ENCODE data around the gene RIPOR2. TPM values are rescaled to one million over a fixed set of nuclear protein-coding genes. Genes with fewer than 3 reads are reported as not detected.

Gene RIPOR2
- total and polyA plus RNA-seq, 2 experiments from 2014 or later: 9.5 to 22.5 TPM

DNA sequence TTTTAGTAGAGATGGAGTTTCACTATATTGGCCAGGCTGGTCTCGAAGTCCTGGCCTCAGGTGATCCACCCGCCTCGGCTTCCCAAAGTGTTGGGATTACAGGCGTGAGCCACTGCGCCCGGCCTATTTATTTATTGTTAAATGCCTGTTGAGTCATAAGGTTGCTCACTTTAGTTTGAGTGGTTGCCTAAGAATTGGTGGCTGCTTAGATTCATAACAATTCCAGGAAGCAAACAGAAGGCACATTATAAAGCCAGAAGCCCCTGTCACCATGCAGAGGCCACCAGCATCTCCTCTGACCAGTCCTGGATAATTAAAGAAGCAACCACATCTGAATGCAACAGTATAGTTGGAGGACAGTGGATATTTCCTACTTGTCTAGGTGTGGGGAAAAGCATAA is 113.1 kb downstream of the RIPOR2 start (continued):
- TF ChIP-seq, protein P1, sequence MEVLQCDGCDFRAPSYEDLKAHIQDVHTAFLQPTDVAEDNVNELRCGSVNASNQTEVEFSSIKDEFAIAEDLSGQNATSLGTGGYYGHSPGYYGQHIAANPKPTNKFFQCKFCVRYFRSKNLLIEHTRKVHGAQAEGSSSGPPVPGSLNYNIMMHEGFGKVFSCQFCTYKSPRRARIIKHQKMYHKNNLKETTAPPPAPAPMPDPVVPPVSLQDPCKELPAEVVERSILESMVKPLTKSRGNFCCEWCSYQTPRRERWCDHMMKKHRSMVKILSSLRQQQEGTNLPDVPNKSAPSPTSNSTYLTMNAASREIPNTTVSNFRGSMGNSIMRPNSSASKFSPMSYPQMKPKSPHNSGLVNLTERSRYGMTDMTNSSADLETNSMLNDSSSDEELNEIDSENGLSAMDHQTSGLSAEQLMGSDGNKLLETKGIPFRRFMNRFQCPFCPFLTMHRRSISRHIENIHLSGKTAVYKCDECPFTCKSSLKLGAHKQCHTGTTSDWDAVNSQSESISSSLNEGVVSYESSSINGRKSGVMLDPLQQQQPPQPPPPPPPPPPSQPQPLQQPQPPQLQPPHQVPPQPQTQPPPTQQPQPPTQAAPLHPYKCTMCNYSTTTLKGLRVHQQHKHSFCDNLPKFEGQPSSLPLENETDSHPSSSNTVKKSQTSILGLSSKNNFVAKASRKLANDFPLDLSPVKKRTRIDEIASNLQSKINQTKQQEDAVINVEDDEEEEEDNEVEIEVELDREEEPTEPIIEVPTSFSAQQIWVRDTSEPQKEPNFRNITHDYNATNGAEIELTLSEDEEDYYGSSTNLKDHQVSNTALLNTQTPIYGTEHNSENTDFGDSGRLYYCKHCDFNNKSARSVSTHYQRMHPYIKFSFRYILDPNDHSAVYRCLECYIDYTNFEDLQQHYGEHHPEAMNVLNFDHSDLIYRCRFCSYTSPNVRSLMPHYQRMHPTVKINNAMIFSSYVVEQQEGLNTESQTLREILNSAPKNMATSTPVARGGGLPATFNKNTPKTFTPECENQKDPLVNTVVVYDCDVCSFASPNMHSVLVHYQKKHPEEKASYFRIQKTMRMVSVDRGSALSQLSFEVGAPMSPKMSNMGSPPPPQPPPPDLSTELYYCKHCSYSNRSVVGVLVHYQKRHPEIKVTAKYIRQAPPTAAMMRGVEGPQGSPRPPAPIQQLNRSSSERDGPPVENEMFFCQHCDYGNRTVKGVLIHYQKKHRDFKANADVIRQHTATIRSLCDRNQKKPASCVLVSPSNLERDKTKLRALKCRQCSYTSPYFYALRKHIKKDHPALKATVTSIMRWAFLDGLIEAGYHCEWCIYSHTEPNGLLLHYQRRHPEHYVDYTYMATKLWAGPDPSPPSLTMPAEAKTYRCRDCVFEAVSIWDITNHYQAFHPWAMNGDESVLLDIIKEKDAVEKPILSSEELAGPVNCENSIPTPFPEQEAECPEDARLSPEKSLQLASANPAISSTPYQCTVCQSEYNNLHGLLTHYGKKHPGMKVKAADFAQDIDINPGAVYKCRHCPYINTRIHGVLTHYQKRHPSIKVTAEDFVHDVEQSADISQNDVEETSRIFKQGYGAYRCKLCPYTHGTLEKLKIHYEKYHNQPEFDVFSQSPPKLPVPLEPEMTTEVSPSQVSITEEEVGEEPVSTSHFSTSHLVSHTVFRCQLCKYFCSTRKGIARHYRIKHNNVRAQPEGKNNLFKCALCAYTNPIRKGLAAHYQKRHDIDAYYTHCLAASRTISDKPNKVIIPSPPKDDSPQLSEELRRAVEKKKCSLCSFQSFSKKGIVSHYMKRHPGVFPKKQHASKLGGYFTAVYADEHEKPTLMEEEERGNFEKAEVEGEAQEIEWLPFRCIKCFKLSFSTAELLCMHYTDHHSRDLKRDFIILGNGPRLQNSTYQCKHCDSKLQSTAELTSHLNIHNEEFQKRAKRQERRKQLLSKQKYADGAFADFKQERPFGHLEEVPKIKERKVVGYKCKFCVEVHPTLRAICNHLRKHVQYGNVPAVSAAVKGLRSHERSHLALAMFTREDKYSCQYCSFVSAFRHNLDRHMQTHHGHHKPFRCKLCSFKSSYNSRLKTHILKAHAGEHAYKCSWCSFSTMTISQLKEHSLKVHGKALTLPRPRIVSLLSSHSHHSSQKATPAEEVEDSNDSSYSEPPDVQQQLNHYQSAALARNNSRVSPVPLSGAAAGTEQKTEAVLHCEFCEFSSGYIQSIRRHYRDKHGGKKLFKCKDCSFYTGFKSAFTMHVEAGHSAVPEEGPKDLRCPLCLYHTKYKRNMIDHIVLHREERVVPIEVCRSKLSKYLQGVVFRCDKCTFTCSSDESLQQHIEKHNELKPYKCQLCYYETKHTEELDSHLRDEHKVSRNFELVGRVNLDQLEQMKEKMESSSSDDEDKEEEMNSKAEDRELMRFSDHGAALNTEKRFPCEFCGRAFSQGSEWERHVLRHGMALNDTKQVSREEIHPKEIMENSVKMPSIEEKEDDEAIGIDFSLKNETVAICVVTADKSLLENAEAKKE (CRISPR knock-in tag; IDR thresholded peaks at IDR 0.05): no peak

DNA sequence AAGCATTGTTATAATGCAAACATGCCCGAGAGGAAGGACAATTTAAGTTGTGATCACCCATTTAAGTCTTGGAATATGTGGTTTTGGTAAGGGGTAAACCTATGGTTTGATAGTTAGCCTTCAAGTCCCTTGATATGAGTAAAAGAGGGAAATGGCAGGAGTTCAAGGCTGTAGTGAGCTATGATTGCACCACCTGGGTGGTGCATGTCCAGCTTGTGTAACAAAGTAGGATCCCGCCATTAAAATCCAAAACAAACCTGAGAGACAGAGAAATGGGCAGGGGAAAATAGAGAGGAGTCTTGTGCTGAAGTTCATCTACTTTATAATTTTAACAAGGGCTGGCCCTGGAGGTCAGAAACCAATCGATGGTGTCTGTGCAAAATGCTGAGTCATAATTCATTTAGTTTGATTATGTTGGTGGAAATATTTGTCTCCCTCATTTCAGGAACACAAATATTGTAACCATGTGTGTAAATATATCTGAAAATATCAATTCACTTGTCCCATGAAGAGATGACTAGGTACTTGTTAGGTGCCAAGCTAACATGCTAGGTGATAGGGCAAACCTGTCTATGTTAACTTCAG is 113.8 kb downstream of the RIPOR2 start:
- H3K27ac Mint-ChIP-seq: peak overlapping the region; percentile 77
- H3K4me3 ChIP-seq: no peak overlapping the region
- DNase-seq (ENCODE audit: low spot score) (no peak), ATAC-seq (no peak)
- no peaks in the 10 kb centered on the region for H3K9me2 ChIP-seq (ENCODE audit: insufficient read depth)
- peaks cover 3% of the 10 kb centered on the region; the same call in 1 of the 3 replicates for H3K36me3 Mint-ChIP-seq (ENCODE audit: low read depth)
- peaks cover 5% of the 10 kb centered on the region; the same call in 1 of the 2 replicates for H3K36me3 ChIP-seq (ENCODE audit: insufficient read depth)
- no peaks in the 10 kb centered on the region for H3K27me3 ChIP-seq (ENCODE audit: insufficient read depth)
- H3F3A ChIP-seq (replicated peaks; ENCODE audit: low read depth): no peaks in the 10 kb centered on the region
- H3K4me2 ChIP-seq: no peak overlapping the region
- no peaks in the 10 kb centered on the region; the same call in 1 of the 2 replicates for H3K4me1 ChIP-seq (ENCODE audit: insufficient read depth)
- no peaks in the 10 kb centered on the region; the same call in 2 of the 3 replicates for H3K4me1 Mint-ChIP-seq
- no peak overlapping the region for H3K4me3 Mint-ChIP-seq
- H3K9me3 Mint-ChIP-seq: no peaks in the 10 kb centered on the region
- H4K20me1 ChIP-seq (replicated peaks; ENCODE audit: insufficient read depth): no peaks in the 10 kb centered on the region
- no peaks in the 10 kb centered on the region for H3K79me2 ChIP-seq (replicated peaks; ENCODE audit: insufficient read depth)
- H3K27me3 Mint-ChIP-seq (ENCODE audit: insufficient read depth, low read depth, poor library complexity): no peaks in the 10 kb centered on the region
- H3K27ac ChIP-seq (ENCODE audit: low read depth): no peak overlapping the region
- H2AFZ ChIP-seq: peak overlapping the region; percentile 56; the same call in 1 of the 2 replicates
- TF ChIP-seq ZNF331 (CRISPR knock-in tag; IDR thresholded peaks at IDR 0.05; ENCODE audit: low read depth) (no peak), STAT1 (IDR thresholded peaks at IDR 0.05; ENCODE audit: unreplicated experiment) (no peak), CREB1 (CRISPR knock-in tag; IDR thresholded peaks at IDR 0.05; ENCODE audit: low read depth) (no peak), EZH2 (IDR thresholded peaks at IDR 0.05; ENCODE audit: low read depth, unreplicated experiment) (no peak), EZH2phosphoT487 (IDR thresholded peaks at IDR 0.05; ENCODE audit: unreplicated experiment) (no peak), NANOG (IDR thresholded peaks at IDR 0.05; ENCODE audit: borderline replicate concordance) (no peak), JUNB (IDR thresholded peaks at IDR 0.05; ENCODE audit: unreplicated experiment) (no peak), ZNF114 (CRISPR knock-in tag; IDR thresholded peaks at IDR 0.05) (no peak)
- TF ChIP-seq, protein P2, sequence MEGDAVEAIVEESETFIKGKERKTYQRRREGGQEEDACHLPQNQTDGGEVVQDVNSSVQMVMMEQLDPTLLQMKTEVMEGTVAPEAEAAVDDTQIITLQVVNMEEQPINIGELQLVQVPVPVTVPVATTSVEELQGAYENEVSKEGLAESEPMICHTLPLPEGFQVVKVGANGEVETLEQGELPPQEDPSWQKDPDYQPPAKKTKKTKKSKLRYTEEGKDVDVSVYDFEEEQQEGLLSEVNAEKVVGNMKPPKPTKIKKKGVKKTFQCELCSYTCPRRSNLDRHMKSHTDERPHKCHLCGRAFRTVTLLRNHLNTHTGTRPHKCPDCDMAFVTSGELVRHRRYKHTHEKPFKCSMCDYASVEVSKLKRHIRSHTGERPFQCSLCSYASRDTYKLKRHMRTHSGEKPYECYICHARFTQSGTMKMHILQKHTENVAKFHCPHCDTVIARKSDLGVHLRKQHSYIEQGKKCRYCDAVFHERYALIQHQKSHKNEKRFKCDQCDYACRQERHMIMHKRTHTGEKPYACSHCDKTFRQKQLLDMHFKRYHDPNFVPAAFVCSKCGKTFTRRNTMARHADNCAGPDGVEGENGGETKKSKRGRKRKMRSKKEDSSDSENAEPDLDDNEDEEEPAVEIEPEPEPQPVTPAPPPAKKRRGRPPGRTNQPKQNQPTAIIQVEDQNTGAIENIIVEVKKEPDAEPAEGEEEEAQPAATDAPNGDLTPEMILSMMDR (conservative IDR thresholded peaks at IDR 0.05; ENCODE audit: low read depth in 2 of 2): no peak

Data from GM23338 (cell line).